GM18861 (cell line): ENCODE measurements around the gene ATP8B4.
A peak's percentile ranks its signal among the peaks of the same experiment; 100 is the strongest.
"Not testable (repeated sequence)": the region's sequence is repeated elsewhere in the genome, so short reads cannot be mapped to it uniquely, and the experiment has no call there.

Experiments
- ATAC-seq: cut with Tn5 transposase; IDR thresholded peaks from one replicate; pipeline ENCODE4 v1.9.1; 2021; ENCODE audit not compliant: unreplicated experiment

ATP8B4 gene

GRCh38 chr15:50138391-50138790 is 19.4 kb upstream of the ATP8B4 start:
- no peak for ATAC-seq

GRCh38 chr15:50137893-50138292 is 18.9 kb upstream of the ATP8B4 start:
- ATAC-seq: no peak

GRCh38 chr15:50137330-50137761 is 18.3 kb upstream of the ATP8B4 start:
- ATAC-seq: no peak

GRCh38 chr15:50135031-50135551 is 16.1 kb upstream of the ATP8B4 start:
- peak; percentile 68 for ATAC-seq

GRCh38 chr15:50134524-50135024 is 15.5 kb upstream of the ATP8B4 start:
- ATAC-seq: peak; percentile 80

GRCh38 chr15:50132251-50132984 is 13.4 kb upstream of the ATP8B4 start:
- ATAC-seq: not testable (repeated sequence)

GRCh38 chr15:50131617-50132016 is 12.6 kb upstream of the ATP8B4 start:
- ATAC-seq: no peak

- no peak for ATAC-seq
Observed at GRCh38 chr15:50128266-50128665, 9.2 kb upstream of the ATP8B4 start.

- no peak for ATAC-seq
Observed at GRCh38 chr15:50127255-50127777, 8.3 kb upstream of the ATP8B4 start.

- ATAC-seq: no peak
Observed at GRCh38 chr15:50126072-50126471, 7.0 kb upstream of the ATP8B4 start.

GRCh38 chr15:50124631-50125030 is 5.6 kb upstream of the ATP8B4 start:
- no peak for ATAC-seq

- no peak for ATAC-seq
Observed at GRCh38 chr15:50123861-50124557, 5.0 kb upstream of the ATP8B4 start.

GRCh38 chr15:50120729-50121128 is 1.7 kb upstream of the ATP8B4 start:
- no peak for ATAC-seq

- no peak for ATAC-seq
Observed at GRCh38 chr15:50117431-50118027, 1.5 kb downstream of the ATP8B4 start.

- peak; percentile 51 for ATAC-seq
Observed at GRCh38 chr15:50116477-50116876, 2.6 kb downstream of the ATP8B4 start.

GRCh38 chr15:50113992-50114780 is 4.8 kb downstream of the ATP8B4 start:
- no peak for ATAC-seq

GRCh38 chr15:50113187-50113505 is 5.9 kb downstream of the ATP8B4 start:
- ATAC-seq: no peak

- ATAC-seq: no peak
Observed at GRCh38 chr15:50112488-50113186, 6.4 kb downstream of the ATP8B4 start.

GRCh38 chr15:50110285-50110684 is 8.7 kb downstream of the ATP8B4 start:
- ATAC-seq: no peak
